Retinal pigment epithelial cell (primary cell): ENCODE measurements around the gene SRP9.
"Not testable (repeated sequence)": the region's sequence is repeated elsewhere in the genome, so short reads cannot be mapped to it uniquely, and the experiment has no call there.

ENCODE experiments used
- DNase-seq: peaks from one replicate; pipeline ENCODE4 v3.0.0-alpha.2; 2010; ENCODE audit warnings: low read depth
- H3K4me3 ChIP-seq: 2 replicates; pipeline ENCODE4 v1.5.1; 2011; ENCODE audit warnings: mild to moderate bottlenecking, low read length, control low read depth, moderate library complexity
- TF ChIP-seq, protein P1 (sequence below): conservative IDR thresholded peaks from 2 replicates; pipeline ENCODE4 v1.5.1; 2011; ENCODE audit warnings: low read depth, low read length, control low read depth, inconsistent platforms

The SRP9 gene

DNA sequence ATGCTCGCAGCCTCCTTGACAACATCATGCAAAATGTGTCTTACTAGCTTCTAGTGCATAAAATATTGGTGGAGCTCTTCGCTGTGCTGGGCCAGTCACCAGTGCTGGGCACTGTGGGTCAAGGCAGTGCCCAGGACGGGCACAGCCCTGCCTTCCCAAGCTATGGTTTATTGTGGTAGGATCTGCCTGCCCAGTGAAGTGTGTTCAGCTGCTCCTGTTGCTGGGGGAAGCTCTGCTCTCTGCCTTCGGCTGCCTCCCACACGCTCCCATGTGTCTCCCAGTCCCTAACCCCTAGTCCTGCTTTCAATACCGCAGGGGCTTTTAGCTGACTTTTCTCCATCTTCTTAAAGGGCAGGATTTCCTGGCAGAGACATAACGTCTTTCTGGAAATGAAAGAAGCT lies 48.0 kb downstream of the SRP9 start:
- DNase-seq, result no peak
- TF ChIP-seq, protein P1, sequence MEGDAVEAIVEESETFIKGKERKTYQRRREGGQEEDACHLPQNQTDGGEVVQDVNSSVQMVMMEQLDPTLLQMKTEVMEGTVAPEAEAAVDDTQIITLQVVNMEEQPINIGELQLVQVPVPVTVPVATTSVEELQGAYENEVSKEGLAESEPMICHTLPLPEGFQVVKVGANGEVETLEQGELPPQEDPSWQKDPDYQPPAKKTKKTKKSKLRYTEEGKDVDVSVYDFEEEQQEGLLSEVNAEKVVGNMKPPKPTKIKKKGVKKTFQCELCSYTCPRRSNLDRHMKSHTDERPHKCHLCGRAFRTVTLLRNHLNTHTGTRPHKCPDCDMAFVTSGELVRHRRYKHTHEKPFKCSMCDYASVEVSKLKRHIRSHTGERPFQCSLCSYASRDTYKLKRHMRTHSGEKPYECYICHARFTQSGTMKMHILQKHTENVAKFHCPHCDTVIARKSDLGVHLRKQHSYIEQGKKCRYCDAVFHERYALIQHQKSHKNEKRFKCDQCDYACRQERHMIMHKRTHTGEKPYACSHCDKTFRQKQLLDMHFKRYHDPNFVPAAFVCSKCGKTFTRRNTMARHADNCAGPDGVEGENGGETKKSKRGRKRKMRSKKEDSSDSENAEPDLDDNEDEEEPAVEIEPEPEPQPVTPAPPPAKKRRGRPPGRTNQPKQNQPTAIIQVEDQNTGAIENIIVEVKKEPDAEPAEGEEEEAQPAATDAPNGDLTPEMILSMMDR, result no peak
- H3K4me3 ChIP-seq, result no peak overlapping the region

DNA sequence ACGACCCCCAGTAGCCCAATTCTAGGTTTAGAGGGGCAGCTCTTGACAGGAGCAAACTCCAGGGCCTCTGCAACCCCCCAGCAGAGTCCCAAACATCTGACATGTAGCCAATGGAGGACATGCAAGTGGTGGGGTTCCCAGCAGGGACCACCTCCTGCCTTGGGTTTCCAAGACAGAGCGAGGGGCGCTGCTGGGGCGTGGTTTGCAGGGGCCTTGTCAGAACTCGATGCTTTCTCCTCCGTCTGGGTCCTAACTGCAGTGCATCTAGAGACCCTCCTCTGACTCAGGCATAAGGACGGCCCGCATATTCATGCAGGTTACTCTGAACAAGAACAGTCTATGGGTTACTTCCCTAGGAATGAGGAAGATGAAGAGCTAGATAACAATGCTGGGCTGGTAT lies 49.5 kb downstream of the SRP9 start:
- no peak overlapping the region for H3K4me3 ChIP-seq
- DNase-seq, result no peak
- TF ChIP-seq, protein P1, result no peak

DNA sequence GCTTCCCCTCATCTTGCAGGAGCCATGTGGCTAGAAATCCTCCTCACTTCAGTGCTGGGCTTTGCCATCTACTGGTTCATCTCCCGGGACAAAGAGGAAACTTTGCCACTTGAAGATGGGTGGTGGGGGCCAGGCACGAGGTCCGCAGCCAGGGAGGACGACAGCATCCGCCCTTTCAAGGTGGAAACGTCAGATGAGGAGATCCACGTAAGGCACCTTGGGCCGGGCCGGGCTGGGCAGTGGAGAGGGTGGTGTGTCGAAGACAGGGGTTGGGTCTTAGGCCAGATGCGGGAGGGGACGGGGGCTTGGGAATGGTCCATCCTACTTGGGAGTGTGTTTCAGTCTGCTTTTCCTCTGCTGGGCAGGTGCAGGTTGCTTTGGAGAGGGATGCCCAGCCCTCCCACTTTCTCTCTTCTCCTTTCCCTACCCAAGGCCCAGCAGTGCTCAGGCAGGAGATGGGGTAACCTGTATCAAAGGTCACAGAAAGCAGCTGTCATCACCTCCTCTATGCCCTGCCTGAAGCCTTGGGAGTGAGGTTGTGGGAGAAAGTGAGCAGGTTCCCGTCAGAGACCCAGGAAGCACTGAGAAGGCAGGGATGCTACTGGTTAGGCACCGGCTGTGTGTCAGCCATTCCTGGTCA lies 51.2 kb downstream of the SRP9 start:
- no peak for DNase-seq
- TF ChIP-seq, protein P1, result no peak
- H3K4me3 ChIP-seq, result no peak overlapping the region

DNA sequence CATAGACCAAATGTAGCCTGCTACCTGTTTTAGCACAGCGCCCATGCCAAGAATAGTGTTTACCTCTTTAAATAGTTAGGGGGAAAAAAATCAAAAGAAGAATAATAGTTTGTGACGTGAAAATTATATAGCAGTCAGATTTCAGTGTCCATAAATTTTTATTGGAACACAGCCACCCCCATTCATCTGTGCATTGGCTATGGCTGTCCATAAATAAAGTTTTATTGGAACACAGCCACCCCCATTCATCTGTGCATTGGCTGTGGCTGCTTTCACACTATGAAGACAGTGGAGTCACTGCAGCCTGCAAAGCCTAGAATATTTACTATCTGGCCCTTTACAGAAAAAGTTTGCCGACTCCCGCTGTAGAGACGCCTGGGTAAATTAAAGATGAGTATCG lies 53.2 kb downstream of the SRP9 start:
- no peak overlapping the region for H3K4me3 ChIP-seq

DNA sequence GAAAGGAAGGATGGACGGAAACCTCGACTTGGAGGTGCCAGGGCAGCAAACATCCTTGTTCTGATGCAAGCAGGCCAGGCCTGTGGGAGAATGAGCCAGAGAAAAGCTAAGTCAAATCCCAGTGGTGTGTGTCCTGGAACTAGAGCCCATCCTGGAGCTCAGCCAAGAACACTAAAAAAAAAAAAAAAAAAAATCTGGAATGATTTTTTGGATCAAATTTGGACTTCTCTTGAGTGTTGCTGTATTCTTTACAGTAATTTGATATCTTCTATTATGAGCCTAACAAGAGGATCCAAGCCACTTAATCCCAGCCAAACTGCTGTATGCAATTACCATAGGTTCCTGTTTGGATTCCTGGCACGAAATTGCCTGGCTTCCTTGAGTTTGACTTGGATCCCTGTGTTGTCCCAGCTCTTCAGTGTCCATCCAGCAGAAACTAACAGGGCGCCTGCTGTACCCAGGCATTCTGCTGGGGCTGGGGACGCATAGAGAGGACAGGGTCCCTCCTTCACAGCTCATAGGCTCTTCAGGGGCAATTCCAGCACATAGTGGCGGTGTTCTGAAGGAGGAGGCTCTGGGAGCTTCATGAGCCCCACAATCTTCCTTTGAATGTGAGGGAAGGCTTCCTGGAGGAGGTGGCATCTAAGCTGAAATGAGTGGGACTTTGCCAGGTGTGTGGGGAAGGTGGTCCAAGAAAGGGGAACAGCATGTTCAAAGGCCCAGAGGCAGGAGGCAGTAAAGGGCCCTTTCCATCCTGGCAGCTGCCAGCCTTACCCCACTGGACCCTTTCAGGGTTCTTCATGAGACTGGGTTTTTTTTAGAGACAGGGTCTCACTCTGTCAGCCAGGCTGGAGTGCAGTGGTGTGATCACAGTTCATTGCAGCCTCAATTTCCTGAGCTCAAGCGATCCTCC lies 57.0 kb downstream of the SRP9 start:
- DNase-seq, result no peak
- H3K4me3 ChIP-seq, result no peak overlapping the region
- TF ChIP-seq, protein P1, result no peak

More for the DNA sequence above, 53.2 kb downstream of the SRP9 start:
- DNase-seq, result no peak
- TF ChIP-seq, protein P1, result no peak

DNA sequence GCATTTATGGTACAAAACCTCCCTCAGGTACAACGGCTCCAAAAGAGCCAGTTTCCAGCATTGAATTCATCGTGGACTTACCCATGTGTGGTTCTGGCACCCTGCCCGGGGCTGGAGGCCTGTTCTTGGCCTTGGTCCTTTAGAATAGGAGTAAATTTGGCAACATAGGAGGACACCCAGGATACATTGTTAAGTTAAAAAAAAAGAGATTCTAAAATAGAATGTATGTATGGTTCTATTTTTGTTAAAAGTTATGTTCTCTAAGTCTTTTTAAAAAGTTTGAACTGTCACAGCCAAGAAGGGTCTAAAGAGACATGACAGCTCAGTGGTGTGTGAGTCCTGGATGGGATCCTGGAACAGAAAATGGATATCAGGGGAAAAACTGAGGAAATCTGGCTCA lies 58.2 kb downstream of the SRP9 start:
- no peak overlapping the region for H3K4me3 ChIP-seq
- TF ChIP-seq, protein P1, result no peak
- DNase-seq, result no peak

DNA sequence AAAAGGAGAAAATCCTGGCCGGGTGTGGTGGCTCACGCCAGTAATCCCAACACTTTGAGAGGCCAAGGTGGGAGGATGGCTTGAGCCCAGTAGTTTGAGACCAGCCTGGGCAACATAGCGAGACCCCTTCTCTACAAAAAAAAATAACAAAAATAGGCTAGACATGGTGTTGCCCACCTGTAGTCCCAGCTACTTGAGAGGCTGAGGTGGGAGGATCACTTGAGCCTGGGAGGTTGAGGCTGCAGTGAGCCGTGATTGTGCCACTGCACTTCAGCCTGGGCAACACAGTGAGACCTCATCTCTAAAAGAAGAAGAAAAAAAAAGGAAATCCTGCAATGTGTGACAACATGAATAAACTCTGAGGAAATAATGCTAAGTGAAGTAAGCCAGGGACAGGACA lies 58.7 kb downstream of the SRP9 start:
- H3K4me3 ChIP-seq, DNase-seq: not testable (repeated sequence)
